NK-92 (cell line): ENCODE data around the gene ZSCAN4.

Experiments used
- DNase-seq: peaks from one replicate; lab custom pipeline; 2025; ENCODE audit not compliant: unreplicated experiment; lab: John Stamatoyannopoulos, UW

Gene ZSCAN4

DNA sequence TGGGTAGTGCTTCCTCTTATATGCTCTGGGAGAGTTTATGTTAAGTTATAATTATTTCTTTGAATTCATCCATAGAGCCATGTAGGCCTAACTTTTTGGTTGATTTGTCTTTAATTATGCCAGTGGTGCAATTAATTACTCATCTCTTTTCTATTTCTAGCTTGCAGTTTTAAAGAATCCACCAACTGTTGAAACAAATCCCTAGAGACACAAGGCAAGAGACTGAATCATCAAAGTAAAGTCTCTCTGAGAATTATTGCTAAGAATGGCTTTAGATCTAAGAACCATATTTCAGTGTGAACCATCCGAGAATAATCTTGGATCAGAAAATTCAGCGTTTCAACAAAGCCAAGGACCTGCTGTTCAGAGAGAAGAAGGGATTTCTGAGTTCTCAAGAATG is 7.1 kb downstream of the ZSCAN4 start:
- DNase-seq, result no peak

DNA sequence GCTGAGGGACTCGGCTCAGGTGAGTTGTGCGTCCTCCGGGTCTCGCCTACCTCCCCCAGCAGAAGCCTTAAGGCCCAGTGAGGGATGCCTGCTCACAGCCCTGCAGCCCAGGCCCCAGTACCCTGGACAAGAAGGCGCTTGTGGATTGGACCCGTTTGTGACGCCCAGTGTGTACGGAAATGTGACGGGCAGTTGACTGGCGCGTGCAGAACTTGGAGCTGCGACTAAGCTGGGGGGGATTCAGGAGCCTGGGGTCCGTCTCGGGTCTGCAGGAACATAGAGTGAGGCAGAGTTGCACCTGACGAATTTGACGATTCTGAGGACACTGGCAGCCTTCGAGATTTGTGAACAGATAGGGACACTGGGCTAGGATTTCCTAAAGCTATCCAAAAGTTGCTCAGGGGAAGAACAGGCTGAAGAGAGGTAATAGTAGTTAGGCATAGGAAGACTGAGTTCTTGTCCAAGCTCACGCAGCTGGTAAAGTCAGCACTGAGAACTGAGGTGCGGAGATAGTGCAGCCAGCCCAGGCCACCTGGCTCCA is 13.6 kb downstream of the ZSCAN4 start:
- DNase-seq, result no peak

DNA sequence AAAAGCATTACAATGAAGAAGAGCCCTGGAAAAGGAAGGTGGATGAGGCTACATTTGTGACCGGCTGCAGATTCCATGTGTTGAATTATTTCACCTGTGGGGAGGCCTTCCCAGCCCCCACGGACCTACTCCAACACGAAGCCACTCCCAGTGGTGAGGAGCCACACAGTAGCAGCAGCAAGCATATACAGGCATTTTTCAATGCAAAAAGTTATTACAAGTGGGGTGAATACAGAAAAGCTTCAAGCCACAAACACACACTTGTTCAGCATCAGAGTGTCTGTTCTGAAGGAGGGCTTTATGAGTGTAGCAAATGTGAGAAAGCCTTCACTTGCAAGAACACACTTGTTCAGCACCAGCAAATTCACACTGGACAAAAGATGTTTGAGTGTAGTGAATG is 18.0 kb downstream of the ZSCAN4 start:
- DNase-seq, result no peak

DNA sequence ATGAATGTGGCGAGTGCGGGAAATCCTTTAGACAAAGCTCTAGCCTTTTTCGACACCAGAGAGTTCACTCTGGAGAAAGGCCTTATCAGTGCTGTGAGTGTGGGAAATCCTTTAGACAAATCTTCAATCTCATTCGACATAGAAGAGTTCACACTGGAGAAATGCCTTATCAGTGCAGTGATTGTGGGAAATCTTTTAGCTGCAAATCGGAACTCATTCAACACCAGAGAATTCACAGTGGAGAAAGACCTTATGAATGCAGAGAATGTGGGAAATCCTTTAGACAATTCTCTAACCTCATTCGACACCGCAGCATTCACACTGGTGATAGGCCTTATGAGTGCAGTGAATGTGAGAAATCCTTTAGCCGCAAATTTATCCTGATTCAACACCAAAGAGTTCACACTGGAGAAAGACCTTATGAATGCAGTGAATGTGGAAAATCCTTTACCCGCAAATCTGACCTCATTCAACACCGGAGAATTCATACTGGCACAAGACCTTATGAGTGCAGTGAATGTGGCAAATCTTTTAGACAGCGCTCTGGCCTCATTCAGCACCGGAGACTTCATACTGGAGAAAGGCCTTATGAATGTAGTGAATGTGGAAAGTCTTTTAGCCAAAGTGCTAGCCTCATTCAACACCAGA is 18.8 kb downstream of the ZSCAN4 start:
- no peak for DNase-seq

DNA sequence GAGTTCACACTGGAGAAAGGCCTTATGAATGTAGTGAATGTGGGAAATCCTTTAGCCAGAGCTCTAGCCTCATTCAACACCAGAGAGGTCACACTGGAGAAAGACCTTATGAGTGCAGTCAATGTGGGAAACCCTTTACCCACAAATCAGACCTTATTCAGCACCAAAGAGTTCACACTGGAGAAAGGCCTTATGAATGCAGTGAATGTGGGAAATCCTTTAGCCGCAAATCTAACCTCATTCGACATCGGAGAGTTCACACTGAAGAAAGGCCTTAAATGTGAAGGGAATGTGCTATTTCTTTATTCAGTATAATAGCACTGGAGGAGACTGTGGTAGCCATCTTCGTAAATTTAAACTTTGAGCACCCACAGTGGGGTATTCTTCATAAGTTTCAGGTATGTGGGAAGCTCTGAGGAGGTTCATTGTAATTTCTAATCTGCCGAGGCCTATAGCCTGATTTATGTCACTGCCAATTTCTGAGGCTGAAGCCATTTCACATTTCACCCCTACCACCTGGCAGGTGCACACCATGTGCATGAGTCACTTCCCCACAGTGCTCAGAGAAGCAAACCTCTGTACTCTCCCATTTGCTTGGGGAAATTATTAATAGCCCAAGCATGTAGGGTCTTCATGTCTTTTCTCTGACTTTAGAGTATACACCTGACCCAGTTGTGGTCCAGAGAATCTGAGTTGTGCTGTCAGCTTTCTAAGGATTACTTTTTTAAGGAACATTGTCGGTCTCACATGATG is 19.5 kb downstream of the ZSCAN4 start:
- DNase-seq, result no peak

DNA sequence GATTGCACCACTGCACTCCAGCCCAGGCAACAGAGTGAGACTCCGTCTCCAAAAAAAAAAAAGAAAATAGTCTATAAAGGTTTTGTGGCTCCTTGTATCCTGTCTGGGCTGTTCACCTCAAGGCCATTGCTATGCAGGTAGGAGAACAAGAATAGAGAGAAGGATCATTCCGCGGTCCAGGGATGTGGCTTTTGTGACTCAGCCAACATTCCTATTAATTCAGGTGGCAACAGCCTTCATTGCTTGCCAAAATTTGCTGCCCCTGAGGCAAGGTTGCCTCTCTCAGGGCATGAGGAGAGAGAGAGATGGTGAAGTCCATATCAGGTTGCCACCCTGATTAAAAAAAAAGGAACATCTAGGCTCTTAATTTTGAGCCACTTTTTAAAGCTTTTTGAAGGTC is 21.0 kb downstream of the ZSCAN4 start:
- no peak for DNase-seq

DNA sequence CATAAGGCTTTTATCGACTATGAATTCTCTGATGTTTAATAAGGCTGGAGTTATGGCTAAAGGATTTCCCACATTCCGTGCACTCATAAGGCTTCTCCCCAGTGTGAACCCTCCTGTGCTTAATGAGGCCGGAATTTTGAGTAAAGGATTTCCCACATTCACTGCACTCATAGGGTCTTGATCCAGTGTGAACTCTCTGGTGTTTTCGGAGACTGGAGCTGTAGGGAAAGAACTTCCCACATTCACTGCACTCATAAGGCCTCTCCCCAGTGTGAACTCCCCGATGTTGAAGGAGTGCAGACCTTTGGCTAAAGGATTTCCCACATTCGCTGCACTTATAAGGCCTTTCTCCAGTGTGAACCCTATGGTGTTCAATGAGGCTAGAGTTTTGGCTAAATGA is 32.9 kb downstream of the ZSCAN4 start:
- DNase-seq, result no peak

DNA sequence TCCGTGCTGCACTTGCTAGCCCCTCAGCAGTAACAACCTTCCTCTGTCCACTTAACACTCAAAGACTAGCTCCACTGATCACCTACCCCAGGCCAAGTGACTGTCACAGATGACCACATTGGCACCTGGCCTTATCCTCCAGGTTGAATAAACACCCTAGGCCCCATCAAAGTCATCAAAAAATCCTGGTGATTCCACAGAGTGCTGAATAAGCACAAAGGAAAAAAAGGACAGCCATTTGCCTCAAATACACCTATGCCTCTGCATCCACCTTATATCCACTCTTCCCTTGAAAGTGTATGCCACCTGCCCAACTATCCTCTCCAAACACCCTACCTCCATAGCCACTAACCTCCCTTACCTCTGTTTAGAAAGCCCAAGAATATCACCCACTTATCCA is 37.6 kb downstream of the ZSCAN4 start:
- no peak for DNase-seq

DNA sequence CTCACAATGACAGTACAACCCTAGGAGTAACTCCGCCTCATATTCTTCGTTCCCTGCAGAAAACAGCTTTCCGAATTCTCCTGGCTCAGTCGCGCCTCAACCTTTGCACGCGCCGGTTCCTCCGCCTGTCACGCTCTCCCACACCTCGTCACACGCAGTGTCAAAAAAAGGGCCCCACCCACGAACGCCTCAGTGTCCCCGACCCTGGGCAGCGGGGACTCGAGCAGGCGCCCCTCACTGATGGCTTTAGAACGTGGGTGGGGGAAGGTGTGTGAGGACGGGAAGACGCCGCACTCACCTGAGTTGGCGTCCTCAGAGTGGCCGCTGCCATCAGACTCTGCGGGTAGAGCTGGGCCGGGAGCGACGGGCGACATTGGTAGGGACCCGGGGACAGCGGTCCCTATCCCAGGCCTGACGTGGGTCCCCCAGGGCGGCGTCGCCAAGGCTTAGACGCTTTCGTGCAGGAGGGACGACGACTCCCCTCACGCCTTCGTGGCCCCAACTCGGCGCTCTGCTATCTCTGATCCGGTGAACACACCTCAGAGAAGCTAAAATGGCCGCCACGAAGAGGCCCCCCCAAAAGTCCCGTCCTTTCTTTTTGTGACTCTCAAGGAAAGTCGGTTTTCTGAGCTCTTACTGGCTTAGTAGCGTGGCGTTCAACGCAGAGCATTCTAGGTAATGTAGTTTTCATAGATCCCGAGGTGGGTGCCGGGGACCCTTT is 40.1 kb downstream of the ZSCAN4 start, which contains the start of gene ZNF154:
ZNF154 (minus strand) TSS at position 564 of the 721 bp plus-strand sequence; CDS start at position 331, 233 bp downstream.
- DNase-seq, result no peak

DNA sequence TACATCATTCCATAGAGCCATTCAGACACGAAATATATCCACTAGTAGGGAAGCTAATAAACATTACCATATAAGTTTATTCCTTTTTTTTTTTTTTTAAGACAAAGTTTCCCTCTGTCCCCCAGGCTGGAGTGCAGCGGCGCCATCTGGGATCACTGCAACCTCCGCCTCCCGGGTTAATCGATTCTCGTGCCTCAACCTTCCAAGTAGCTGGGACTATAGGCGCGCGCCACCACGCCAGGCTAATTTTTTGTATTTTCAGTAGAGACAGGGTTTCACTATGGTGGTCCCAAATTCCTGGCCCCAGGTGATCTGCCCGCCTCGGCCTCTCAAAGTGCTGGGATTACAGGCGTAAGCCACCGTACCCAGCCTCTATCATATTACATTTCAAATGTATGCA is 40.9 kb downstream of the ZSCAN4 start:
- DNase-seq, result no peak

DNA sequence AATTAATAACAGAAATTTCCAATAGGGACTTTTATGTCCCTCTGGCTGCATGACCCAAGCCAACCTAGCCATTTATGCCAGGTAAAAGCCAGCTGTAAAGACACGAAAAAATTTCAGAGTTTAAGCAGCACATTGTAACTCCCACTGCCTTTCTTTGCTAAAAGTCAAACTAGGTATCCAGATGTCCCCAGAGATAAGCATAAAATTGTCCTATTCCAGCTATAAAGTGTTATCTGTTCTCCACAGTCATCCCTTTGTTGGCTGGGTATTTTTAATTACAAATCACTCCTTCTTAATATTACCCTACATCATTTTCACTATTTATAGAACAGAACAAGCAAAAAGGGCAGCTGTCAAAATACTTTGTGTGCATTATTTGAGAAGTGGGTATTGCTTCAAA is 43.5 kb downstream of the ZSCAN4 start:
- DNase-seq, result no peak

DNA sequence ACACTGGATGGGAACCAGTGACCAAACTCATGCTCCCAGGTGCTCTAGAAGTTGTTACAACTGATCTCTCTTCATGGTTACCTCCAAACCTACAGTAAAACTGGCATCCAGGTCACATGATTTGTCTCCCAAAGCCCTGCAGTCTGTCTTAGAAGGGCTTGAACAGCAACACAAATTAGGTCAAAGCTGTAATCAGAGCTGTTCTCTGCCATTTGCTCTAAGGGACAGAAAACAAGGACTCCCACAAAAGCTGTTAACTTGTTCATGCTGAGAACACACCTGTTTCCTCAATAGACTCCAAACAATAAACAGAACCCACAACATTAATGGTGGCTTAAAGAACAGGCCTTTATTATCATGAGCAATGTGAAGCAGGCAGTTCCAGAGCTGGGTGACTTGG is 50.7 kb downstream of the ZSCAN4 start:
- no peak for DNase-seq

DNA sequence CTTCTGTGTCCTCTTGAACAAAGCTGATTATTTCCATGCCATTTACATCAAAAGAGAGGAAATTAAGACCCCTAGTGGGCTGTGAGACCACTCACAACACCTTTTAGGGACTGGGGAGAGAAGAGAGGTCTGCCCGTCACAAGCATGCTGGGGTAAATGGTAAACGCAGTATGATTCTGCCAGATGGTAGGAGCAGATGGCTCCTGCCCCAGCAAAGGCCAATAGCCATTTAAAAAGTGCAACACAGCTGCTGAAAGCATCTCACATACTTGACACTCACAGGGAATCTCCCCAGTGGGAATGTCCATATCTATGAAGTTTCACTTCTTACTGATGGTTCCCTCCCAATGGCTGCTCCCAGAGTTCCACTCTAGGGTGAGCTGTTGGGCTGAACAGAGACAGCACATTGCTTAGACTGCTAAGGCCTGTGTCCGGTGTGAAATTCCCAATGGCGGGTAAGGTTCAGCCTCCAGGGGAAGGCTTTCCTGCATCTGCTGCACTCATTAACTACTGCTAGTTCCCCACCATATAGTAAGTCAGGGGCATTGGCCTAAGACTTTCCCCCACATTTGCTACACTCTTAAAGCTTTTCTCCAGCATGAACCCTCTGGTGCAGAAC is 51.3 kb downstream of the ZSCAN4 start:
- no peak for DNase-seq

DNA sequence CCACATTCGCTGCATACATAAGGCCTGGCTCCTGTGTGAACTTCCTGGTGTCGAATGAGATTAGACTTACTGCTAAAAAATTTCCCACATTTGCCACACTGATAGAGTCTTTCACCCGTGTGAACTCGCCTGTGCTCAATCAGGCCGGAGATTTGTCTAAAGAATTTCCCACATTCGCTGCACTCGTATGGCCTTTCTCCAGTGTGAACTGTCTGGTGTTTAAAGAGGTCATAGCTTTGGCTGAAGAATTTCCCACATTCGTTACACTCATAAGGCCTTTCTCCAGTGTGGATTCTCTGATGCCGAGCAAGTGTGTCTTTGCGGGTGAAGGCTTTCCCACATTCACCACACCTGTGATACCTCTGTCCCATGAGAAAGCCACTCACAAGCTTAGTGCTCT is 52.1 kb downstream of the ZSCAN4 start:
- DNase-seq, result no peak
